HG03432 (cell line): Measurements from ENCODE around the gene SCN2A.

ENCODE experiments used
- ATAC-seq: cut with Tn5 transposase; IDR thresholded peaks from one replicate; pipeline ENCODE4 v1.9.1; 2021; ENCODE audit warnings: mild to moderate bottlenecking, moderate library complexity; ENCODE audit not compliant: unreplicated experiment

Gene SCN2A

GRCh38 chr2:165239230-165239629 is at the start of gene SCN2A:
TSS of gene SCN2A (plus strand) at chr2:165239414. CDS start at chr2:165295824, 56,410 bp downstream.
- ATAC-seq = peak; percentile 78

GRCh38 chr2:165191096-165191728 is 48.0 kb upstream of the SCN2A start:
- ATAC-seq = no peak

GRCh38 chr2:165192729-165193128 is 46.5 kb upstream of the SCN2A start:
- ATAC-seq = peak; percentile 38

- peak; percentile 98 for ATAC-seq
Measured at GRCh38 chr2:165193178-165193777, 45.9 kb upstream of the SCN2A start.

GRCh38 chr2:165196411-165196810 is 42.8 kb upstream of the SCN2A start:
- no peak for ATAC-seq

- no peak for ATAC-seq
Measured at GRCh38 chr2:165197346-165197745, 41.9 kb upstream of the SCN2A start.

- no peak for ATAC-seq
Measured at GRCh38 chr2:165198181-165198580, 41.0 kb upstream of the SCN2A start.

- no peak for ATAC-seq
Measured at GRCh38 chr2:165202239-165202638, 37.0 kb upstream of the SCN2A start.

GRCh38 chr2:165203689-165204559 is 35.3 kb upstream of the SCN2A start, which contains the start of gene SCN3A:
TSS of gene SCN3A (minus strand) at chr2:165204050. CDS start at chr2:165176394, 27,656 bp downstream.
- ATAC-seq = peak; percentile 66

- ATAC-seq = no peak
Measured at GRCh38 chr2:165205865-165206264, 33.3 kb upstream of the SCN2A start.

GRCh38 chr2:165208094-165208493 is 31.1 kb upstream of the SCN2A start:
- no peak for ATAC-seq

GRCh38 chr2:165214093-165214492 is 25.1 kb upstream of the SCN2A start:
- ATAC-seq = no peak

GRCh38 chr2:165219481-165219880 is 19.7 kb upstream of the SCN2A start:
- ATAC-seq = no peak

- ATAC-seq = no peak
Measured at GRCh38 chr2:165224941-165225340, 14.3 kb upstream of the SCN2A start.

GRCh38 chr2:165227571-165227970 is 11.6 kb upstream of the SCN2A start:
- ATAC-seq = no peak

GRCh38 chr2:165237056-165237455 is 2.2 kb upstream of the SCN2A start:
- ATAC-seq = no peak

- no peak for ATAC-seq
Measured at GRCh38 chr2:165238295-165238694, 919 bp upstream of the SCN2A start.

GRCh38 chr2:165239856-165240515 is 772 bp downstream of the SCN2A start:
- ATAC-seq = no peak

GRCh38 chr2:165240916-165241315 is 1.7 kb downstream of the SCN2A start:
- no peak for ATAC-seq

- no peak for ATAC-seq
Measured at GRCh38 chr2:165245081-165245793, 6.0 kb downstream of the SCN2A start.

- no peak for ATAC-seq
Measured at GRCh38 chr2:165248238-165248637, 9.0 kb downstream of the SCN2A start.
